Measurements from ENCODE around the gene SLC39A7. TPM values are rescaled to one million over a fixed set of nuclear protein-coding genes. Genes with fewer than 3 reads are reported as not detected.

SLC39A7 gene
- total and polyA plus RNA-seq, 2 of the 13 experiments (the other 11 are each of a cell fraction or from before 2014, with no cell fraction given): 142 to 229 TPM

DNA sequence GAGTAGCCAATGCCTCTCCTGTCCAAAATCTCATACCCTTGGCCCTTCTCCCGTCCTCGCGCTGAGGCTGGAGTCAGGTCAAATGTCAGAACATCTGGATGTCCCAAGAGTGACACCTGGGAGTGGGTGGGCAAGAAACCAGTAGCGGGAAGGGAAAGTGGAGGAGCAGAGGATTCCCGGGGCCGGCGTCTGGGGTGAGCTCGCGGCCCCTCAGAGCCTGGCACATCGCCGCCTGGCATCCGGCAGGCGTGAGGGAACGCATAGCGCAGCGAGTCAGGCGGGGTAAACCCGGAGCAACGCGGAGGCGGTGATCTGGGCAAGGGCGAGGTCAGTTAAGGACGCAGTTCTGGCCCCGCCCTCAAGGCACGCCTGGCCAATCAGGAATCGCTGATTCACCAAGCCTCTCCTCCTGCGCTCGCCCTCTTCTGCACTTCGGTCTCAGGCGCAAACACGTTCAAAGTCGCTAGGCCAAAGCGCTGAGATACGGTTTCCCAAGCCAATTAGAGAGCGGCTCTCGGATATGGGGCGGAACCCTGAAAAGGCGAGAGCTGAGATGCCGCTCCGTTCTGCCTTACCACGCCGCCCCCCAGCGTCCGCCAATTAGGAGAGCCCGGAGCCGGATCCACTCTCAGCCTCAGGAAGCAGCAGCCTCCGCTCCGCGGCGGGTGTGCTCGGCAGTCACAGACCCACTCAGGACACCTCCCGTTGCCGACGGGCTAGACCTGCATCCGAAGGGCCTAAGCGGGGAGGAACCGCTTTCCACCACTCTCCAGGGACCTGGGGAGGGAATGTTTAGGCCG, 48.5 kb downstream of the SLC39A7 start (continued):
- TF ChIP-seq PTBP1 (IDR thresholded peaks at IDR 0.05; ENCODE audit: low read depth, low read length, poor library complexity, severe bottlenecking) (peak; percentile 57), HDAC1 (CRISPR knock-in tag; IDR thresholded peaks at IDR 0.05) (peak; percentile 70), LCORL (IDR thresholded peaks at IDR 0.05) (no peak), LCORL (CRISPR knock-in tag; IDR thresholded peaks at IDR 0.05) (peak; percentile 94), STAT5B (CRISPR knock-in tag; IDR thresholded peaks at IDR 0.05) (no peak), DNMT1 (CRISPR knock-in tag; IDR thresholded peaks at IDR 0.05) (no peak), HNRNPUL1 (IDR thresholded peaks at IDR 0.05; ENCODE audit: low read depth, low read length) (no peak), ZNF335 (CRISPR knock-in tag; IDR thresholded peaks at IDR 0.05) (no peak; the same call in 1 of the 2 replicates), HCFC1 (IDR thresholded peaks at IDR 0.05; ENCODE audit: low read depth, low read length) (peak; percentile 16), ZSCAN12 (CRISPR knock-in tag; IDR thresholded peaks at IDR 0.05) (no peak), ARHGAP35 (CRISPR knock-in tag; IDR thresholded peaks at IDR 0.05; ENCODE audit: borderline replicate concordance) (no peak; the same call in none of the 2 replicates)
- TF ChIP-seq, protein P1, sequence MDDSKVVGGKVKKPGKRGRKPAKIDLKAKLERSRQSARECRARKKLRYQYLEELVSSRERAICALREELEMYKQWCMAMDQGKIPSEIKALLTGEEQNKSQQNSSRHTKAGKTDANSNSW (CRISPR knock-in tag; IDR thresholded peaks at IDR 0.05; ENCODE audit: borderline replicate concordance): no peak; the same call in 1 of the 2 replicates
- TF ChIP-seq, protein P2, sequence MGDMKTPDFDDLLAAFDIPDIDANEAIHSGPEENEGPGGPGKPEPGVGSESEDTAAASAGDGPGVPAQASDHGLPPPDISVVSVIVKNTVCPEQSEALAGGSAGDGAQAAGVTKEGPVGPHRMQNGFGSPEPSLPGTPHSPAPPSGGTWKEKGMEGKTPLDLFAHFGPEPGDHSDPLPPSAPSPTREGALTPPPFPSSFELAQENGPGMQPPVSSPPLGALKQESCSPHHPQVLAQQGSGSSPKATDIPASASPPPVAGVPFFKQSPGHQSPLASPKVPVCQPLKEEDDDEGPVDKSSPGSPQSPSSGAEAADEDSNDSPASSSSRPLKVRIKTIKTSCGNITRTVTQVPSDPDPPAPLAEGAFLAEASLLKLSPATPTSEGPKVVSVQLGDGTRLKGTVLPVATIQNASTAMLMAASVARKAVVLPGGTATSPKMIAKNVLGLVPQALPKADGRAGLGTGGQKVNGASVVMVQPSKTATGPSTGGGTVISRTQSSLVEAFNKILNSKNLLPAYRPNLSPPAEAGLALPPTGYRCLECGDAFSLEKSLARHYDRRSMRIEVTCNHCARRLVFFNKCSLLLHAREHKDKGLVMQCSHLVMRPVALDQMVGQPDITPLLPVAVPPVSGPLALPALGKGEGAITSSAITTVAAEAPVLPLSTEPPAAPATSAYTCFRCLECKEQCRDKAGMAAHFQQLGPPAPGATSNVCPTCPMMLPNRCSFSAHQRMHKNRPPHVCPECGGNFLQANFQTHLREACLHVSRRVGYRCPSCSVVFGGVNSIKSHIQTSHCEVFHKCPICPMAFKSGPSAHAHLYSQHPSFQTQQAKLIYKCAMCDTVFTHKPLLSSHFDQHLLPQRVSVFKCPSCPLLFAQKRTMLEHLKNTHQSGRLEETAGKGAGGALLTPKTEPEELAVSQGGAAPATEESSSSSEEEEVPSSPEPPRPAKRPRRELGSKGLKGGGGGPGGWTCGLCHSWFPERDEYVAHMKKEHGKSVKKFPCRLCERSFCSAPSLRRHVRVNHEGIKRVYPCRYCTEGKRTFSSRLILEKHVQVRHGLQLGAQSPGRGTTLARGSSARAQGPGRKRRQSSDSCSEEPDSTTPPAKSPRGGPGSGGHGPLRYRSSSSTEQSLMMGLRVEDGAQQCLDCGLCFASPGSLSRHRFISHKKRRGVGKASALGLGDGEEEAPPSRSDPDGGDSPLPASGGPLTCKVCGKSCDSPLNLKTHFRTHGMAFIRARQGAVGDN (CRISPR knock-in tag; IDR thresholded peaks at IDR 0.05): peak; percentile 91
- TF ChIP-seq, protein P3, sequence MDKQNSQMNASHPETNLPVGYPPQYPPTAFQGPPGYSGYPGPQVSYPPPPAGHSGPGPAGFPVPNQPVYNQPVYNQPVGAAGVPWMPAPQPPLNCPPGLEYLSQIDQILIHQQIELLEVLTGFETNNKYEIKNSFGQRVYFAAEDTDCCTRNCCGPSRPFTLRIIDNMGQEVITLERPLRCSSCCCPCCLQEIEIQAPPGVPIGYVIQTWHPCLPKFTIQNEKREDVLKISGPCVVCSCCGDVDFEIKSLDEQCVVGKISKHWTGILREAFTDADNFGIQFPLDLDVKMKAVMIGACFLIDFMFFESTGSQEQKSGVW (CRISPR knock-in tag; IDR thresholded peaks at IDR 0.05; ENCODE audit: borderline replicate concordance): no peak
- TF ChIP-seq, protein P4, sequence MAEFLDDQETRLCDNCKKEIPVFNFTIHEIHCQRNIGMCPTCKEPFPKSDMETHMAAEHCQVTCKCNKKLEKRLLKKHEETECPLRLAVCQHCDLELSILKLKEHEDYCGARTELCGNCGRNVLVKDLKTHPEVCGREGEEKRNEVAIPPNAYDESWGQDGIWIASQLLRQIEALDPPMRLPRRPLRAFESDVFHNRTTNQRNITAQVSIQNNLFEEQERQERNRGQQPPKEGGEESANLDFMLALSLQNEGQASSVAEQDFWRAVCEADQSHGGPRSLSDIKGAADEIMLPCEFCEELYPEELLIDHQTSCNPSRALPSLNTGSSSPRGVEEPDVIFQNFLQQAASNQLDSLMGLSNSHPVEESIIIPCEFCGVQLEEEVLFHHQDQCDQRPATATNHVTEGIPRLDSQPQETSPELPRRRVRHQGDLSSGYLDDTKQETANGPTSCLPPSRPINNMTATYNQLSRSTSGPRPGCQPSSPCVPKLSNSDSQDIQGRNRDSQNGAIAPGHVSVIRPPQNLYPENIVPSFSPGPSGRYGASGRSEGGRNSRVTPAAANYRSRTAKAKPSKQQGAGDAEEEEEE (CRISPR knock-in tag; IDR thresholded peaks at IDR 0.05; ENCODE audit: borderline replicate concordance): no peak
- TF ChIP-seq, protein P5, sequence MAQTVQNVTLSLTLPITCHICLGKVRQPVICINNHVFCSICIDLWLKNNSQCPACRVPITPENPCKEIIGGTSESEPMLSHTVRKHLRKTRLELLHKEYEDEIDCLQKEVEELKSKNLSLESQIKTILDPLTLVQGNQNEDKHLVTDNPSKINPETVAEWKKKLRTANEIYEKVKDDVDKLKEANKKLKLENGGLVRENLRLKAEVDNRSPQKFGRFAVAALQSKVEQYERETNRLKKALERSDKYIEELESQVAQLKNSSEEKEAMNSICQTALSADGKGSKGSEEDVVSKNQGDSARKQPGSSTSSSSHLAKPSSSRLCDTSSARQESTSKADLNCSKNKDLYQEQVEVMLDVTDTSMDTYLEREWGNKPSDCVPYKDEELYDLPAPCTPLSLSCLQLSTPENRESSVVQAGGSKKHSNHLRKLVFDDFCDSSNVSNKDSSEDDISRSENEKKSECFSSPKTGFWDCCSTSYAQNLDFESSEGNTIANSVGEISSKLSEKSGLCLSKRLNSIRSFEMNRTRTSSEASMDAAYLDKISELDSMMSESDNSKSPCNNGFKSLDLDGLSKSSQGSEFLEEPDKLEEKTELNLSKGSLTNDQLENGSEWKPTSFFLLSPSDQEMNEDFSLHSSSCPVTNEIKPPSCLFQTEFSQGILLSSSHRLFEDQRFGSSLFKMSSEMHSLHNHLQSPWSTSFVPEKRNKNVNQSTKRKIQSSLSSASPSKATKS (CRISPR knock-in tag; IDR thresholded peaks at IDR 0.05): no peak
- TF ChIP-seq, protein P6, sequence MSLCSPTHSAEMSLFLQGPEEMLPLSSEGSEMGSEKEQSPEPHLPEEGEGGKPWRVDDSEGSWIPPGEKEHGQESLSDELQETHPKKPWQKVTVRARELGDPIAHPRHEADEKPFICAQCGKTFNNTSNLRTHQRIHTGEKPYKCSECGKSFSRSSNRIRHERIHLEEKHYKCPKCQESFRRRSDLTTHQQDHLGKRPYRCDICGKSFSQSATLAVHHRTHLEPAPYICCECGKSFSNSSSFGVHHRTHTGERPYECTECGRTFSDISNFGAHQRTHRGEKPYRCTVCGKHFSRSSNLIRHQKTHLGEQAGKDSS (CRISPR knock-in tag; IDR thresholded peaks at IDR 0.05; ENCODE audit: borderline replicate concordance, low read depth): no peak
